RPMI7951 (cell line): ENCODE results near the gene LARGE1. TPM values are rescaled to one million over a fixed set of nuclear protein-coding genes. Genes with fewer than 3 reads are reported as not detected.

Experiments used
- DNase-seq: peaks from one replicate; pipeline ENCODE4 v3.0.0-alpha.2; 2012; ENCODE audit warnings: low read depth
- total RNA-seq: library from RNA; depleted of rRNA; stranded (reverse); fragments of >200 nt; shearing (Covaris generic); gene quantifications from 2 replicates; pipeline ENCODE4 v1.2.3, GENCODE V29; 2014

Gene LARGE1
- total RNA-seq, 1 experiment from 2014 or later: 3.0 TPM

DNA sequence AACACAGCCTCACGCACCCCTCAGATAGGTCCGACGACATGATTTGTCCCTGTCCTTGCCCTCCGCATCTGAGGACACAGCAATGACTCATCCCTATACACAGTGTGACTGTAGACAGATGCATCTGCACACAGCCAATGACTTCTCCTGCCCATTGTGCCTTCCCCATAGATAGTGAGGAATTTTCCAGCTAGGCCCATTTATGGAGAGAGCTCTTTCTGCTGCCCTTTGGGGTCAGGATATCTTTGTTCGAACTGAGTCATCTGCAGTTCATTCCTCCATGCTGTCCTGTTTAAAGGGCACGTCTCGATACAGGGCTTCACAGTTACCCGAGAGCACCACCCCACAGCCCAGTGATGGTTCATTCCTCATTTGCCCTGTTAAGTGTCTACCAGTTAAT, 96.7 kb downstream of the LARGE1 start:
- DNase-seq: peak; percentile 1

DNA sequence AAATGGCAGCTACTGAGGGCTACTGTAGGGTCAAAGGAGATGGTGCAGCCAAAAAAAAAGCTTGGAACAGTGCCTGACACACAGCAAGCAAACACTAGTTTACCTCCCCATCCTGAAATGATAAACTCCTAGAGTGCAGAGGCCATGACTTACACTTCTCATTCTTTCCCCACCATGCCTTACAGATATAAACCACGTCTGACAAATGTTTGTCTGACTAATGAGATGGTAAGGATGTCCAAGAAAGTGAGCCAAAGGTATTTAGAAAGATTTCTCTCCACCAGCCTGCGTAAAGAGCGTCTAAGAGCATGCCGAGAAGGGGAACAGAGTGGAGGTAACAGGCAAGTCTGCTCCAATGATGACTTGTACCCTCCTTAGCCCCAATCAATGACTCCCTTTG, 99.0 kb downstream of the LARGE1 start:
- DNase-seq: no peak

DNA sequence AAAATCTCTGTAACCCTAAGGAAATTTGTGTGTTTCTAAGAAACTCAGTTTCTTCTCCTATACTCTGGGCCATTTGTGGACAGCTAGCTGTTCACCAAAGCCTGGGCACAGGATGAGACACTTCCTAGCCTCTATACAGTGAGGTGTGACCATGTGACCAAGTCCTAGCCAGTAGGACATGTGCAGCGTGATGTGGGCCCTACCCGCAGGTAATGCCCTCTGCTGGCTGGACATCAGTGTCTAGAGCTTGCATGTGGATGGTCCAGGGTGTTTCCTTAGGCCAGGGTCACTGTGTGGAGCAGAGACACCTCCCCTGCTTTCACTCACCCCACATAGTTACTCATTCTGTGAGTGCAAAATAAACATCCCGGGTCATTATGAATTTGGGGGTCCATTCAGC, 100.5 kb downstream of the LARGE1 start:
- DNase-seq: no peak

DNA sequence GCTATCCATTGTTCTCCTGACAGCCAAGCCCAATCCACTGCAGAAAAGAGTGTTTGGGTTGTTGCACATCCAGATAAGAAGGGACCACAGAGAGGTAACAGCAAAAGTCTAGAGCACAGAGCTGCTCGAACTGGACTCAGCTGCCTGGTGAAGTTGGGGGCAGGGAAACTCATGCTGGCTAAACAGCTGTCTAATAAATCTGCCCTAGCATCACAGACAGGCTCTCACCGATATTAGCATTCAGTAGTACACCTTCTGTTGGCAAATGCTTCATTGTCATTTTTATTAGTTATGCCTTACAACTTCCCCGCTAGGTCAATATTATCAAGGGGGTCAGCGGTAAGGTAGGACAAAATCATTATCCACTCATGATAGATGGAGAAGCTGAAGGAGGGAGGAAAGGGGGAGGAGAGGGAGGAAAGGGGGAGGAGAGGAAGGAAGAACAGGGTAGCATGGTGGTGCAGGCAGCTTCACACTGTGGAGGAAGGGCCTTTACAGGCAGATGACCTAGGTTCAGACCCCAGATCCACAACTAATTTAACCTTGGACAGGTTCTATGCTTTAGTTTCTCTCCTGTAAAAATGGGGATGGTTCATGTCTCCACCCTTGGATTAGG, 102.7 kb downstream of the LARGE1 start:
- DNase-seq: no peak

DNA sequence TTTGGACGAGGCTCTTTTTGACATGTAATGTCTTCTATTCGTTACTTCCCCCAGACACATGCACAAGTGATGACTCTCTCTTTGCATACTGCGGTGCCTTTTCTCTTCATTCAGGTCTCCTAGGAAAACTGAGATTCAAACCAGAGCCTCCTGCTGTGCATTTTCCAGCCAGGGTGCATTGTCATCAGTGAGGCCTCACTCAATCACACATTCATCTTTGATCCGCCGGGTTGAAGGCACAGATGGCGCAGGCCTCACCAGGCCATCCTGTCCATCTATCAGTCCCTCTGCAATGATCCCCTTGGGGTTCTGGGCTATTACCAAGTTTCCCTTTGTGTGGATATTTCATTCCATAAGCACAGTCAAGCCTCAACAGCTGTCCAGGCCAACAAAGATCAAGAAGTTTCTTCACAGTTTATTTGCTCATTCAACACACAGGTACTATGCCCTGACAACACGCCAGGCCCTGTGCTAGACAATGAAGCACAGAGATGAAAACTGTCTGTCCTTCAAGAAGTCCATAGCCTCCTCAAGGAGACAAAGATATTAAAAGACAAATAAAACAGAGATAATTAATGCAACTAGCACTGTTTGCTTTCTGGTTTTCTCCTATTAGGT, 107.8 kb downstream of the LARGE1 start:
- DNase-seq: no peak

DNA sequence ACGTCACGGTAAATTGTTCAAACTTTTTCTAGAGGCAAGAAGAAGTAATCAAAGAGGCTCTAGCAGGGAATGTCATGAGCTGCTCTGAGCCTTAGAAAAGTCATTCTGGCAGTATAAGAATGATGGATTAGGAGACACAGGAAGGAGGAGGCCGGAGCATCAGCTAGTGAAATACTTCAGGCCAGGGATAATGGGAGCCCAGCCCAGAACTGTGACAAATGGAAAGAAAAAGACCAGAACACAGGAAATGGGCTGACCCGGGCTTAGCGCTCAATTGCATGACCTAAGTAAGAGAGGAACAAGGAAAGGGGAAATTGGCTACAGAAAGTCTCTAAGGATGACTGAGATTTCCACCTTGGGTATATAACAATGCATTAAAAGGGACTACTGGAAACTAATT, 108.6 kb downstream of the LARGE1 start:
- no peak for DNase-seq

DNA sequence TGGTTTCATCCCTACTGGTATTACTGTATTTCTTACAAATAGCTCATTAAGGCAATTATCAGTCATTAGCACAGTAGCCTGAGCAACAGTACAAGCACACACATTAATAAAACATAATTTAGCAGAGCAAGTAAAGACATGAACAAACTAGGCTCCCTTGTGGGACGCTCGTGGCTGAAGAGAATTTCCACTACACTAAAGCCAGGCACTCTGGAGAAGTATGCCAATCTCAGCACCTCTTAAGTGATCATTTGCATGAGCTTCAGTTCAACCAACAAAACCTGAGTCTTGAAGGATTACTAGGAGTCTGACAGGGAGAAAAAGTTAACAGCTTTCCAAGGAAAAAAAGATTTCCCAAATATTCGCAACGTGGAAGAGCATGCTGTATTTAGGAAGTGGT, 109.1 kb downstream of the LARGE1 start:
- DNase-seq: no peak

DNA sequence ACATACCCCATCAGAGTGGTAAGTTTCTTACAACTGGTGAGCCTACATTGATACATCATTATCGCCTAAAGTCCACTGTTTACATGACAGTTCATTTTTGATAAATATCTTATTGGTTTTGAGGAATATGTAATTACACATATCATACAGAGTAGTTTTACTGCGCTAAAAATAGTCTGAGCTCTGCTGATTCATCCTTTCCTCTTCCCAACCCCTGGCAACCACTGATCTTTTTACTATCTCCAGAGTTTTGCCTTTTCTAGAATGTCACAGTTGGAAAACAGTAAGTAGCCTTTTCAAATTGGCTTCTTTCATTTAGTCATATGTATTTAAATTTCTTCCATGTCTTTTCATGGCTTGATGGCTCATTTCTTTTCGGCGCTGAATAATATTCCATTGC, 112.8 kb downstream of the LARGE1 start:
- DNase-seq: no peak

DNA sequence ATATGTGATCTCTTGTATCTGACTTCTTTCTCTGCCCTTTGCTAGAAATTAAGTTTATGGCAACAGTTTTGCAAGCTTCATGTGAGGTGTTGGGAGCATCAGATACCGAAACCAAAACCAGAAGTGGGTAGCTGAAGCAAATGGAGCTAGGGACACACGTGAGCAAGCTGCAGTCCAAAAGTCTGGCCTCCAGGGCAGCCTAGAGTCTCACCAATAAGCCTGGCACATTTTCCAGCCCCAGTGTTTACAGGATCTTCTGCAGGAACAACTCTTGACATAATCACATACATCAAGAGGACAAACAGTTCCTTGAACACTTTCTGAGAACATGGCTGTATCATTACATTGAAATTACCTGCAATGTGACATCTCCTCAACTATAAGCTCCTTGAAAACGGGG, 114.1 kb downstream of the LARGE1 start:
- no peak for DNase-seq

DNA sequence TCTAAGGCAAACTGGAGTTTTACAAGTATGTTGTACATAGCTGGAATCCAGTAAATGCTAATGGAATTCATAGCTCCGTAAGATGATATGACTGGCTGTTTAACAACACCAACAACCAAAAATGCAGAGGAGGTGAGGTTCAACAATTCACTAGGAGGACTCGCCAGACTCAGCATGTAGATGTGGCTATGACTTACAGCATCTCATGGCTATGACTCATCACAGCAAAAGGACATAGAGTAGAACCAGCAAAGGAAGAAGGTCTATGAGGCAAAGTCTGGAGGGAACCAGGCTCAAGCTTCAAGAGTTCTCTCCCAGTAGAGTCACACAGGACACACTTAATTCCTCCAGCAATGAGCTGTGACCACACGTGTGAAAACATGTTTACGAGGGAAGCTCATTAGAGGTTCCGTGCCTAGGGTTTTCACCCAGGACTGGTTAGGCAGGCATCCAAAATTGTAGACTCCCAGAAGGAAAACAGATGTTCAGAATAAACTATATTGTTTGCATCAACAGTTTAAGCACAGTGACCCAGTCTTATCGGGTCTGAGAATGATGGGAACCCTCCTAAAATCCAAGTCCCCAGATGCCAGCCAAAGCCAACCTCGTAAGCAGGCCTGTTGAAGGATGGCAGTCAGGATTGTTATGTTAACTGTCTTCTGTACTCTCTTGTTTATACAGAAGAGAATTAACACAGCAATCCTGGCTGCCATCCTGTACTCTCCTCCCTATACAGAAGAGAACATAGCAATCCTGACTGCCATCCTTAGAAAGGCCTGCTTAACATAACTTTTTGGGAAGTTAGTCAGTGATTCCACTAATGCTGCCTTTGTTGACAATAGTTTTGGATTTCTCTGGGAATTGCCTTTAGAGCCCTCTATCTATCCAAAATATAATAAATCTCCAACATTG, 116.6 kb downstream of the LARGE1 start:
- DNase-seq: peak; percentile 3

DNA sequence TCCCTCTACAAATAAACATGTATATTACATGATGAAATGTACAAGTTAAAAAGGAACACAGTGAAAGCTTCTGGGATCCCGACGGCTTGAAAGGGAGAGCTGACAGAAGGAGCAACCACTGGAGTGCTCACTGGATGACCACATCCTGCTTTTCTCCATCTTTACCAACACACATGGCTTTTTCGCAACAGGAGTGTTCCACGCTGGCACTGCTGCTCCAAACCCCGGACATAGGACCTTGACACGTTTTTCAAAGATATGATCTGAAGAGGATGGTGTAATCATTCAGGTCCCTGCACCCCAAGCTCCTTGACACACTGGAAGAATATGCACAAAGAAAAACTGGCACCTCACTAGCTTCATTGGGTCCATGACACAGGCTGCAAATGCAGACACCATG, 121.9 kb downstream of the LARGE1 start:
- DNase-seq: no peak

DNA sequence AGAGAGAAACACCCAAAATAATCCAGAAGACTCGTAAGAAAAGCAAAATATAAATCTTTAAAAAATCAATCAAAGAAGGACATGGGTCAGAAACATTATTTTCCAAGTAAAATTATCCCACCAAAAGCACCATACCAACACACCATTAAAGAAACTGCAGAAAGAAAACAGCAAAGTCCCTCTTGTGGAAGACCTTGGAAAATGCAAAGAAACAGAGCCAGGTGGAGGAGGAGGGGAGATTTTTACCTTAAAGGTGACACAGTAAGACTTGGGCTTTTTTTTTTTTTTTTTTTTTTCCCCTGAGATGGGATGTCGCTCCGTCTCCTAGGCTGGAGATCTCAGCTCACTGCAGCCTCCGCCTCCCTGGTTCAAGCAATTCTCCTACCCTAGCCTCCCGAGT, 123.8 kb downstream of the LARGE1 start:
- DNase-seq: no peak

DNA sequence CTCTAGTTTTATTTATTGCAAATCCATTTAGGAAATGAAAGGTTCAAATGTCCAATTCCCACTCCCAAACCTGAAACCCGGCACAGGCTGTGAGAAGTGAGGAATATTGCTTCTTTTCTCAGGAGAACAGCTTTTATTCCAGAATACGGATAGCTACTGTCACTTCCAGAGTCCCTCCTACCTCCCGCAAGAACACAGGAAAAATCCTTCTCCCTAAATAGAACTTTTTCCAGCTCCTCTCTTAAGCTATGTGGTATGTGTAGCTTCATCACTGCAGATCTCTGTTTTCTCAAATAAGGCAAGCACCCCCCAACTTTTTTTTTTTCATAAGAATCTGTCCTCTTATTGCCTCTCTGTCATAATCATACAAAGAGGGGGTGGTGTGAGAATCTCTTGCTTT, 126.8 kb downstream of the LARGE1 start:
- DNase-seq: no peak

DNA sequence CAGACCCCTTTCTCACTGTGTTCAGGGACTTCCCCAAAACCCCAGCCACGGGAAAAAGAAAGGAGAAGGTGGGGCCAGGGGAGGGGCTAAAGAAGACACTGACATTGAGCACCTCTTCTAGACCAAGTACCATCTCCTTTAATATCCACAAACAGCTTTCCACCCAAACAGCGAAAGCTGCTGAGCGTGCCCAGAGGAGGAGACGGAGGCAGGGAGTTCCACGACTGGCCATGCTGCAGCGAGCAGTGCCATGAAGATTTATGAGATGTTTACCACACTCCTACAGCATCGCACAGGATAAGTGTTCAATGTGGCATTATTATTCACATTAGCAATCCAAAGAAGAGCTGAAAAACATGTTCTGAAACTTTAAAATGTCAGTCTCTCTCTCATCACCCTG, 127.4 kb downstream of the LARGE1 start:
- DNase-seq: no peak

DNA sequence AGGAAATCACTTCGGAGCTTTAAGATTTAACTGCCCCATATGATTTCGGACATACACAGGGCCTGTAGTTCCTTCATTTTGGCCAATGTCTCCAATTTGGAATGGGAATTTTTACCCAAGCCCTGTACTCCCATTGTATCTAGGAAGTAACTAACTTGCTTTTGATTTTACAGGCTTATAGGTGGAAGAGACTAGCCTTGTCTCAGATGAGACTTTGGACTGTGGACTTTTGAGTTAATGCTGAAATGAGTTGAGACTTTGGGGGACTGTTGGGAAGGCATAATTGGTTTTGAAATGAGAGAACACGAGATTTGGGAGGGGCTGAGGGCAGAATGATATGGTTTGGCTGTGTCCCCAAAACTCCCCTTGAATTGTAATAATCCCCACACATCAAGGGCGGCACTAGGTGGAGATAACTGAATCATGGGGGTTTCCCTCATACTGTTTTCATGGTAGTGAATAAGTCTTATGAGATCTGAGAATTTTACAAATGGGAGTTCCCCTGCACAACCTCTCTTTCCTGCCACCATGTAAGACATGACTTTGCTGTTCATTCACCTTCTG, 130.5 kb downstream of the LARGE1 start:
- no peak for DNase-seq

DNA sequence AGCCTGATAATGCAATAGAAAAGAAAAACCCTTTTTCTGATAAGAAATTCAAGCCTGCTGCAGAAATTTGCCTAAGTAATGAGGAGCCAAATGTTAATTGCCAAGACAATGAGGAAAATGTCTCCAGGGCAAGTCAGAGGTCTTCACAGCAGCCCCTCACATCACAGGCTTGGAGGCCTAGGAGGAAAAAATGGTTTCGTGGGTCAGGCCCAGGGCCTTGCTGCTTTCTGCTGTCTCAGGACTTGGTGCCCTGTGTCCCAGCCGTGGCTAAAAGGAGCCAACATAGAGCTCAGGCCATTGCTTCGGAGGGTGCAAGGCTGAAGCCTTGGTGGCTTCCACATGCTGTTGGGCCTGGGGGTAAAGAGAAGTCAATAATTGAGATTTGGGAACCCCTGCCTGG, 131.3 kb downstream of the LARGE1 start:
- no peak for DNase-seq

DNA sequence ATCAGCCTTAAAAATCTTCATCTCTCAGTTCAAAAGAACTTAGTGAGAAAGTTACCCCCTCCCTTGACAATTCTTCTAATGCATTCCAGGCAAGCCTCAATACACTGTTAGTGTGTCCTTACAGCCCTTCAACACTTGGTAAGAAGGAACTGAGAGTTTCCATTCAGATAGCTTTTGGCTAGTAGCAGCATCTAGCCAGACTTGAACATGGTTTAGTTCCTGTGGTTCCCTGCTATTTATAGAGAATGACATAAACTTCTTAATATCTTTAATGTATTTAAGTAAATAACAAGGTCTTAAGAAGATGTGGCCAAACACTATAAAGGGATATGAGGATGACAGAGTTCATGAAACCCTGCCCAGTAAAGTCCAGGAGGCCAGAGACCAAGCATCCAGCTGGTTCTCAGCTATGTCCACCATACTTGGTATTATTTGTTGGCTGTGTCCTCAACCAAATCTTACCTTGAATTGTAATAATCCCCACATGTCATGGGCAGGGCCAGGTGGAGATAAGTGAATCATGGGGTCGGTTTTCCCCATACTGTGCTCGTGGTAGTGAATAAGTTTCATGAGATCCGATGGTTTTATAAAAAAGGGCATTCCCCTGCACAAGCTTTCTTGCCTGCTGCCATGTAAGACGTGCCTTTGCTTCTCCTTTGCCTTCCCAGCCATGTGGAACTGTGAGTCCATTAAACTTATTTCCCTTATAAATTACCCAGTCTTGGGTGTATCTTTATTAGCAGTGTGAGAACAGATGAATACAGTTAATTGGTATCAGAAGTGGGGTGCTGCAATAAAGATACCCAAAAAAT, 132.4 kb downstream of the LARGE1 start:
- DNase-seq: no peak

DNA sequence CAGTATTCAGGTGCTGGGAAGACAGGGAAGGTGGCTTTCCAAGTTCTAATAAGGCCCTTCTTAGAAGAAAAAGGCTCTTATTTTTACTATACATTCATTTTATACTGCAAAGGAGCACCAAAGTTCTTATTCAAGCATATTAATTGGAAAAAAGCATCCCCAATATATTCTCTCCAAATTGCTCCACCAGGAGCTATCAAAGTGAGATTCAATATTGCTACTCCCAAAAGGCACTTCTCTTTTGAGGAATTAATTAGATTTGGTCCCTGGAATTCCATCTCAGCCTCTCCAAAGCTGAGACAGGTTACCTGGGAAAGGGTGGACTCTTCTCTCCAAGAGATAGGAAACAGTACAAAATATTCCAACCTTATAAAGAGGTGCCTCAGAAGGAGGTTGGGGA, 134.1 kb downstream of the LARGE1 start:
- no peak for DNase-seq

DNA sequence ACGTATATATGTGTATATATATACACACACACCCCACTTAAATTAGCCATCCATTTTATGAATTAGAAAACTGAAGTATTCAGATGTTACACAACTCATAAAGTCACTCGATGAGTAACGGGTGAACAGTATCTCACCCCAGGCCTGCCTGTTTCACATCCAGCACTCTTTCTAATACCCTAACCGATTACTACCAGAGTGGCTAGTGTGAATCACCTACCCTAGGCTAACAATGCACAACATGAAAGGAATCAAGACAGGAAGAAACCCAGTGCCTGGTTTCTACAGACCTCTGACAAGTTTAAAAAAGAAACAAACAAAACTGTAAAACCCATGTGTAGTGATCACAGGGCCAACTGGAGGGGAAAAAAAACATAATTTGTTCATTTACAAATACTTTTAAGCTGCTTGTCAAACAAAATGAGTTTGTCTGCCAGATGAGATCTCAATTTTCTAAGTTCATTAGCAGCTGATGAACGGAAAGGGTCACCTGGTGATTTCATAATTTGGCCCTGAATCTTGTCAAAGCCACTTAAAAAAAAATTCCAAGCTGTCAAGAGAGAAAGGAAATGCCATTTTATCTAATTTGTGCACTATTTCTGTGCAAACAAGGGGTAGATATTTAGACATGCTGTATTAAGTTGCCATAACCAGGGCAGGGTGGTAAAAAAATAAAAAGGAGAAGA, 134.8 kb downstream of the LARGE1 start:
- DNase-seq: peak; percentile 1

DNA sequence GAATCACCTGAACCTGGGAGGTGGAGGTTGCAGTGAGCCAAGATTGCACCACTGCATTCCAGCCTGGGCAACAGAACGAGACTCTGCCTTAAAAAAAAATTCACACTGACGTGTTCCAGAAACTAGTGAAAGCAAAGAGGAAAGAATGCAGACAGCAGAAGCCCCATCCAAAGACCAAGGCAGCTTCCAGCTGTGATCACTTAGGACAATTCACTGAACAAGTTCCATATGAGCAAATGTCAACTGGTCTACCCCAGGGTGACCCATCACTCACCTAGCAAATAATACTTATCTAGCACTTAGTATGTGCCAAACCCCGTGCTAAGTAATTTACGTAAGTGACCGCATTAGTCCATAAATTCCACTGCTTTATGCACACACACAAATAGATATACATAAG, 138.9 kb downstream of the LARGE1 start:
- DNase-seq: no peak

DNA sequence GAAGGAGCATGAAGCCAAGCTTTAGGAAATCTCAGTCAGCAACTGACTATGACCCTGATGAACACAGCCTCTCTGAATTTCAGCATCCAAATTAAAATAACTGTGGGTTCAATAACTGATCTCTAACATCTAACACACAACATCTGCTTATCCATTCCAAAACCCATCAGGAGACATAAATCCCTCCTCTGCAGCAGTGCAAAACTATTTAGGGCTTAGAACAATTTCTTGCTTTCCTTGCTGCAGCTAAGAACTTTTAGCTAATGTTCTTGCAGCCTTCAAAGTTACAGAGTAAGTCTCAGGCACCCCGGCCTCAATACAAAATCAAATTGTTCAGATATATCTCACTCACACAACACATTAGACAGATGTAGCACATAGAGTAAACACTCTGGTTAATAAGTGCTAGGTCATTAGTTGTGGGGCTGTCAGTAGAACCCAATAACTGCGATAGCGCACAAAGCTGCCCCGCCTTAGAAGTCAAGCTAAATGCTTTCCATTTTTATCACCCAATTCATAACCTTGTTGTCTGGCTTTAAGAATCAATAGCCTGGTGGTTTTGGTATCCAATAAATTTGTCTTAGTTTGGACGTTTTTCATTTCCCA, 139.6 kb downstream of the LARGE1 start:
- no peak for DNase-seq
